Thyroid gland (tissue), 4 donors: ENCODE data around the gene KLHDC8A.

Source experiments
- CTCF ChIP-seq, 6 experiments: fragments of 200-600 bp in 3 of 6; fragments of 450-650 bp in 3 of 6; sonication (generic) in 3 of 6; IDR thresholded peaks; one replicate each; pipeline ENCODE4 v1.5.1; 2016 to 2019; ENCODE audit warnings: antibody characterized with exemption in 6 of 6, mild to moderate bottlenecking in 2 of 6, inconsistent platforms in 1 of 6, moderate library complexity in 1 of 6
- POLR2A ChIP-seq, 2 donors: fragments of 450-650 bp; IDR thresholded peaks; one replicate each; pipeline ENCODE4 v1.6.1; 2017; ENCODE audit warnings: antibody characterized with exemption in 2 of 2, mild to moderate bottlenecking in 2 of 2, moderate library complexity in 1 of 2

GRCh38 chr1:205304046-205304694, 52.6 kb downstream of the KLHDC8A start:
- TF ChIP-seq CTCF (IDR thresholded peaks at IDR 0.05) (no peak), POLR2A (IDR thresholded peaks at IDR 0.05) (no peak)
